Activated CD8-positive, alpha-beta T cell treated with anti-CD3 and anti-CD28 coated beads for 36 hours (primary cell): ENCODE measurements around the gene HINFP. TPM values are rescaled to one million over a fixed set of nuclear protein-coding genes. Genes with fewer than 3 reads are reported as not detected.

Experiments used
- ATAC-seq: fragments of 200-7000 bp; cut with Tn5 transposase; one replicate; pipeline ENCODE4 v1.10.0; 2021; ENCODE audit warnings: mild to moderate bottlenecking, moderate library complexity
- CTCF ChIA-PET: fragments of 350-600 bp; sonication (Branson Sonifier 250); formaldehyde crosslinking; loops from one replicate; lab custom pipeline; 2021; ENCODE audit warnings: antibody characterized with exemption; lab: Charles Lee
- POLR2A ChIA-PET: fragments of 350-600 bp; sonication (Branson Sonifier 250); formaldehyde crosslinking; loops from one replicate; lab custom pipeline; 2021; ENCODE audit warnings: antibody characterized with exemption; lab: Charles Lee
- DNase-seq: peaks from one replicate; pipeline ENCODE4 v3.0.0-alpha.2; 2020
- H3K27ac Mint-ChIP-seq: one replicate; pipeline ENCODE4 v1.8.0; 2021; ENCODE audit warnings: mild to moderate bottlenecking, mixed read lengths
- H3K27me3 Mint-ChIP-seq: one replicate; pipeline ENCODE4 v1.8.0; 2021; ENCODE audit warnings: mixed read lengths
- H3K36me3 Mint-ChIP-seq: one replicate; pipeline ENCODE4 v1.8.0; 2021; ENCODE audit warnings: low read depth, mixed read lengths
- H3K4me1 Mint-ChIP-seq: one replicate; pipeline ENCODE4 v1.8.0; 2021; ENCODE audit warnings: low read depth, mixed read lengths
- H3K4me3 Mint-ChIP-seq: one replicate; pipeline ENCODE4 v1.8.0; 2021; ENCODE audit warnings: mild to moderate bottlenecking, moderate library complexity, mixed read lengths
- H3K9me3 Mint-ChIP-seq: one replicate; pipeline ENCODE4 v1.8.0; 2021; ENCODE audit warnings: mixed read lengths
- CTCF ChIP-seq: fragments of 200-600 bp; IDR thresholded peaks from one replicate; pipeline ENCODE4 v1.8.0; 2022; ENCODE audit warnings: antibody characterized with exemption, mild to moderate bottlenecking
- intact Hi-C: fragments of 100-400 bp; cut with micrococcal nuclease; formaldehyde crosslinking; loops from one replicate; pipeline ENCODE4 v1.10.0; 2022
- total RNA-seq, 2 experiments: library from RNA; stranded (reverse); gene quantifications; one replicate each; pipeline ENCODE4 v1.2.3, GENCODE V29; 2021

HINFP gene
- total RNA-seq, 2 experiments from 2014 or later: 23.9 to 26.5 TPM

GRCh38 chr11:119103793-119104192 is 17.6 kb upstream of the HINFP start:
- H3K27me3 Mint-ChIP-seq: no peaks in the 10 kb centered on the region
- ATAC-seq (no peak), DNase-seq (no peak)
- intact Hi-C loops: no loop called here
- no peak for TF ChIP-seq CTCF
- H3K27ac Mint-ChIP-seq: no peak overlapping the region
- H3K4me3 Mint-ChIP-seq: peak overlapping the region; percentile 91
- H3K36me3 Mint-ChIP-seq: peaks cover 13% of the 10 kb centered on the region
- POLR2A ChIA-PET: interaction anchor here (9.7 kb wide), 1 partner anchor 10 kb away, joined by 107 read pairs; a partner anchor contains a TSS
- CTCF ChIA-PET: interaction anchor here (1.4 kb wide), 1 partner anchor 93 kb away, joined by 4 read pairs; no protein-coding TSS in a partner anchor
- peaks cover 33% of the 10 kb centered on the region for H3K4me1 Mint-ChIP-seq
- no peaks in the 10 kb centered on the region for H3K9me3 Mint-ChIP-seq

GRCh38 chr11:119106564-119107537 is 14.5 kb upstream of the HINFP start, which contains the start of gene C2CD2L:
Gene C2CD2L (plus strand): TSS chr11:119107344. CDS start chr11:119107742, 398 bp downstream.
- intact Hi-C loops: no loop called here
- H3K36me3 Mint-ChIP-seq: peaks cover 7% of the 10 kb centered on the region
- ChIA-PET POLR2A (interaction anchor here (0.6 to 9.7 kb wide), 14 partner anchors 8 to 91 kb away, joined by 3 to 107 read pairs (median 6); partner anchors contain the start of genes HINFP, HMBS, HYOU1 and TRAPPC4), CTCF (interaction anchor here (0.6 to 1.5 kb wide), 10 partner anchors 8 to 215 kb away, joined by 3 to 4 read pairs (median 3); partner anchors contain the start of genes CBL and VPS11)
- ATAC-seq (peak; percentile 91), DNase-seq (peak; percentile 94)
- no peaks in the 10 kb centered on the region for H3K9me3 Mint-ChIP-seq
- H3K4me3 Mint-ChIP-seq: peak within 1 kb of the TSS; percentile 85
- no peaks in the 10 kb centered on the region for H3K27me3 Mint-ChIP-seq
- peaks cover 37% of the 10 kb centered on the region for H3K4me1 Mint-ChIP-seq
- H3K27ac Mint-ChIP-seq: peak within 1 kb of the TSS; percentile 95
- TF ChIP-seq CTCF: no peak

GRCh38 chr11:119107538-119108145 is 13.7 kb upstream of the HINFP start:
- Mint-ChIP-seq H3K4me3 (peak overlapping the region; percentile 85), H3K27ac (peak overlapping the region; percentile 75), H3K9me3 (no peaks in the 10 kb centered on the region), H3K4me1 (peaks cover 37% of the 10 kb centered on the region), H3K27me3 (no peaks in the 10 kb centered on the region), H3K36me3 (peaks cover 9% of the 10 kb centered on the region)
- intact Hi-C loops: no loop called here
- TF ChIP-seq CTCF: no peak
- ATAC-seq: peak; percentile 4
- CTCF ChIA-PET: interaction anchor here (0.9 to 1.5 kb wide), 6 partner anchors 8 to 215 kb away, joined by 3 to 4 read pairs (median 3); partner anchors contain the start of gene CBL
- no peak for DNase-seq
- POLR2A ChIA-PET: interaction anchor here (0.6 to 9.7 kb wide), 10 partner anchors 8 to 92 kb away, joined by 3 to 107 read pairs (median 6); partner anchors contain the start of genes HINFP and TRAPPC4

GRCh38 chr11:119108146-119108856 is 13.1 kb upstream of the HINFP start:
- intact Hi-C loops: no loop called here
- Mint-ChIP-seq H3K36me3 (peaks cover 13% of the 10 kb centered on the region), H3K27ac (peak overlapping the region; percentile 75), H3K9me3 (no peaks in the 10 kb centered on the region), H3K4me3 (peak overlapping the region; percentile 85), H3K4me1 (peaks cover 39% of the 10 kb centered on the region), H3K27me3 (no peaks in the 10 kb centered on the region)
- CTCF ChIA-PET: interaction anchor here (1.0 to 1.7 kb wide), 4 partner anchors 9 to 215 kb away, joined by 3 to 7 read pairs (median 4); partner anchors contain the start of gene HINFP
- DNase-seq (peak; percentile 55), ATAC-seq (peak; percentile 18)
- TF ChIP-seq CTCF: no peak
- POLR2A ChIA-PET: interaction anchor here (1.1 to 9.7 kb wide), 5 partner anchors 9 to 89 kb away, joined by 3 to 107 read pairs (median 8); partner anchors contain the start of genes HINFP, RPS25 and TRAPPC4
